ENCODE measurements around the gene CSF3R.
"Not testable (repeated sequence)": the region's sequence is repeated elsewhere in the genome, so short reads cannot be mapped to it uniquely, and the experiment has no call there.

Gene CSF3R

DNA sequence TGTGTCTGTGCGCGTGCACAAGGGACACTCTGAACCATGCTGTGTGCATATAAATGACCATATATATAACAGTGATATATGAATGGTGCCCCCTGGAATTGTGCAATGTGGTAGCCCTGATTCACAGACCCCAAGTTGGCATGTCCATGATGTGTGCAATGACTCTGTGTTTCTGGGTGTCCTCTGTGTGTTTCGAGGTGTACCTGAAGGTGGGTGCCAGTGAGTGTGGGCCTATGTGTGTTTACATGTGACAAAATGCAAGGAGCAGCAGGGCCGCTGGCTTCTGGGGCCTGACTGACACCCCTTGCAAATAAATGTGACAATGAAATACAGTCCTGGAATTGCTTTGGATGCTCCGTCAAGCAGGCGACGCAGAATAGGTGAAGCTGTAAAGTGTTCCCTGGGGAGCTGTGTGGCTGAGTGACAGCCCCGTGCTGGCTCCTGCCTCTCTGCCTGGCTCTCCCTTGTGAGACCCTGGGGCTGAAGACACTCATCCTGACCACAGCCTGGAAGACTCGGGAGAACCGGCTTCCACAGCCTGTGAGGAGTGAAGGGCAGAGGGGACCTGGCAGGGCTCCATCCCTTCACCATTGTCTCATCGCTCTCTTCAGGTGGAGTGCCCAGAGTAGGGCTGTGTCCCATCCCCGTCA lies 38.2 kb upstream of the CSF3R start:
- Mint-ChIP-seq H3K4me1 (no peaks in the 10 kb centered on the region), H3K9me3 (no peaks in the 10 kb centered on the region), H3K4me3 (no peak overlapping the region), H3K36me3 (ENCODE audit: insufficient read depth) (no peaks in the 10 kb centered on the region), H3K27me3 (no peaks in the 10 kb centered on the region), H3K27ac (ENCODE audit: low read depth) (no peak overlapping the region)
- DNase-seq (ENCODE audit: low spot score in 2 of 2) (no peak), ATAC-seq (replicated peaks; ENCODE audit: extremely low read depth, poor library complexity, severe bottlenecking) (no peak)

DNA sequence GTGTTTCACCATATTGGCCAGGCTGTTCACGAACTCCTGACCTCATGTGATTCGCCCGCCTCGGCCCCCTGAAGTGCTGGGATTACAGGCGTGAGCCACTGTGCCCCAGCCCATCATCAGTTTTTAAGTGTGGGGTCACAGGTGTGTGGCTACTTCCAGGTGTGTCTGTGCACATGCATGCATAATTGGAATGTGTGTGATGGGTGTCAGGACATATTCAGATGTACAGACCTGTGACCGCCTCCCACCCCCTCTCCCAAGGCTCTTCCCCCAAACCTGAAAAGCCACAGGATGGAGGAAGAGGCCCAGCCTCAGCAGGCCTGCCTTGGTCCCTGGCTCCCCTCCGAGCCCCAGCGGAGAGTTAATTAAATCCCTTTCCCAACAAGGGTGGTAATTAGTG lies 37.3 kb upstream of the CSF3R start:
- H3K27ac Mint-ChIP-seq (ENCODE audit: low read depth), result no peak overlapping the region
- no peaks in the 10 kb centered on the region for H3K4me1 Mint-ChIP-seq
- ATAC-seq (replicated peaks; ENCODE audit: extremely low read depth, poor library complexity, severe bottlenecking), result no peak

DNA sequence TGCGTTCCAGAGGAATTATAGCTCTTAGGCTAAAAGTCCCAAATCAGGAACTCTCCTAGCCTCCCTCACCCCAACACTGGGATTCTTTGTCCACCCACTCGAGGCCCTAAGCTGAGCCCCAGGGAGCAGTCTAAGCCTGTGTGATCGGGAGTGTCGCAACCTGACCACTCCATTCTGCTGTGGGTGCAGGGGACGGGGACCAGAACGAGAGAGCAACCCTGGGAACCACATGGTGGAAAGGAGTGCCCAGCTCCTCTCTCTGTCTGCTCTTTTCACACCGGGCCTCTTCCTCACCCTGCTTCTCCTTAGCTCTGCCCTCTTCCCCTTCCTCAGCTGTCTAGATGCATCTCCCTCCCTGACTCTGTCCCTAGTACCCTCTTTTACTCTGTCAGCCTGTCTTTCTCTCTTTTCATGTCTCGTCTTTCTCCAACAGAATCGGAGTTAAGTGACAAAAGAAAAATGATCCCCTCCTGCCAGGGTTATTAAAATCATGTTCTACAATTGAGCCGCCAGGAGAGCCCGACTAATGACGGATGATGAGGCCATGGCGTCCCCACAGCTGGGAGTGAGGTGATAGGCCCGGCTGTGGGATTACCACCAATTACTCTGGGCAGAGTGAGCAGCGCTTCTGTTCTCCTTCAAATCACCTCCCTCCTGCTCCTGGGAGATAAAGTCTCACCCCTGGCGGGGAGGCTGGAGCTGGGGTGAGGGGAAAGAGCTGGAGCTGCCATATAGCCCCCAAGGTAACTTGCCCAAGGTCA lies 34.5 kb upstream of the CSF3R start:
- Mint-ChIP-seq H3K4me1 (no peaks in the 10 kb centered on the region), H3K27me3 (peaks cover 19% of the 10 kb centered on the region), H3K4me3 (no peak overlapping the region), H3K36me3 (ENCODE audit: insufficient read depth) (peaks cover 2% of the 10 kb centered on the region), H3K27ac (ENCODE audit: low read depth) (no peak overlapping the region), H3K9me3 (no peaks in the 10 kb centered on the region)
- ATAC-seq (replicated peaks; ENCODE audit: extremely low read depth, poor library complexity, severe bottlenecking) (no peak), DNase-seq (ENCODE audit: low spot score in 2 of 2) (no peak)

More for the DNA sequence above, 37.3 kb upstream of the CSF3R start:
- no peaks in the 10 kb centered on the region for H3K9me3 Mint-ChIP-seq
- DNase-seq (ENCODE audit: low spot score in 2 of 2), result no peak
- H3K27me3 Mint-ChIP-seq, result peaks cover 1% of the 10 kb centered on the region
- H3K36me3 Mint-ChIP-seq (ENCODE audit: insufficient read depth), result no peaks in the 10 kb centered on the region
- no peak overlapping the region for H3K4me3 Mint-ChIP-seq

DNA sequence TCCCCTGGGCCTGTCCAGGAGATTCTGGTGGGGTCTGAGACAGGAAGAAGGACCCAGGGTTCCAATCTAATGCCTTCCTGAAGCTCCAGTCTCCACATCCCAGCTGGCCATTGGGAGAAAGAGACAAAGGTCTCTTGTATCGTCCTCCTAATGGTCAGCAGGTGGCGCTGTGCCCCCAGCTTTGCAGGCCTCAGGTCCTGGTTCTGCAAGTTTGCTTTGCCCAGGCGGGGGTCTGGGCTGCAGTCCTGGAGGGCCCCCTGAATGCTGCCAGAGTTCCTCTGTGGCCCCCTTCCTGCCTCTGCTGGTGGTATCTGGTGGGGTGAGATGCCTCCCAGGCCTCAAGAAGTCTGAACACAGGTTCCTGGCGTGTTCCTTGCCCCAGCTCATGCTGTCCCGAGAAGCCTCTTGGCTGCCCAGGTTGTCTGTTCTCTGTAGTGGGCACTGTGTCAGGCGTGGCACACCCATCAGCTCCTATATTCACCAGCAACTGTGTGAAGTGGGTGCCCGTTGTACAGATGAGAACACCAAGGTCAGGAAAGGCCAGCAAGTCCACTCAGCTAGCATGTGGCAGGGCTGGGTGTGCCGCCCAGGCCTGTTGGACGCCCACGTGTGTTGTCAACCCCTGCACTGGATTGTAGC lies 33.8 kb upstream of the CSF3R start:
- peaks cover 2% of the 10 kb centered on the region for H3K36me3 Mint-ChIP-seq (ENCODE audit: insufficient read depth)
- H3K9me3 Mint-ChIP-seq, result no peaks in the 10 kb centered on the region
- H3K4me1 Mint-ChIP-seq, result no peaks in the 10 kb centered on the region
- no peak overlapping the region for H3K27ac Mint-ChIP-seq (ENCODE audit: low read depth)
- ATAC-seq (replicated peaks; ENCODE audit: extremely low read depth, poor library complexity, severe bottlenecking) (no peak), DNase-seq (ENCODE audit: low spot score in 2 of 2) (no peak)
- H3K4me3 Mint-ChIP-seq, result no peak overlapping the region
- H3K27me3 Mint-ChIP-seq, result peaks cover 19% of the 10 kb centered on the region

DNA sequence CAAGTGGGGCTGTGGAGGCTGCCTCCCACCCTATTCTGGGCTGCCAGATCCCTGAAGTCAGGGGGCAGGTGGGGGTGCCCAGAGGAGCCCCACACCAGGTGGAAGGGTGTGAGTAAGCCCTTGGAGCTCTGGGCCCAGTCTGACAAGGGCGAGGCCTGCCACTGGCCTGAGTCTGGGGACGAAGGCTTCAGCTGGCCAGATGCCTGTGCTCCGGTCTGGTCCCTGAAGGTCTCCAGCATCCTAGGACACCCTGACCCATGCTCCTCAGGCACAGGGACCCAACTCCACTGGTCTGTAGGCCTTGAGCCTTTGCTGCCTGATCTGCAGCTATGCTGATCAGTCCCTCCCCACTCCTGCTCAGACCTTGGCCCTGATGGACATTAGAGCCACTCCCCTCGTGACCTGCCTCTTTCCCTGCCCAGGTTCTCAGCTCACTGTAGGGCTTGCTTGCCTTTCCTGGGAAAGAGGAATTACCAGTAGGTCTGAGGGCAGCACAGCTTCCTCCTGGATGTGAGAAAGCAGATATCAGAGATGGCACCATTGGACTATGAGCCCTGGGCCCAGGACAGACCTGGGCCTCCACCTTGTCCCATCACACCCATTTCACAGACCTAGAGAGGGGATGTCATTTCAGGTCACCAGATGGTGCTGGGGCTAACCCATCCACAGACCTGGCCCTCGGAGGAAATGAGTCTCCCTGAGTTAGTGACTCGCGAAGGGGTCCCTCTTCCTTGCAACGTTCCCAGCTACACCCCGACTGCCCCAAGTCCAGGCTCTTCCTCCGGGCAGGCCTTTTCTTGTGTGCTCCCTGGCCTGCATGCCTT lies 32.8 kb upstream of the CSF3R start:
- H3K9me3 Mint-ChIP-seq, result no peaks in the 10 kb centered on the region
- peaks cover 19% of the 10 kb centered on the region for H3K27me3 Mint-ChIP-seq
- no peak overlapping the region for H3K4me3 Mint-ChIP-seq
- peaks cover 2% of the 10 kb centered on the region for H3K36me3 Mint-ChIP-seq (ENCODE audit: insufficient read depth)
- no peak for DNase-seq (ENCODE audit: low spot score in 2 of 2)
- no peak overlapping the region for H3K27ac Mint-ChIP-seq (ENCODE audit: low read depth)
- H3K4me1 Mint-ChIP-seq, result no peaks in the 10 kb centered on the region
- ATAC-seq (replicated peaks; ENCODE audit: extremely low read depth, poor library complexity, severe bottlenecking), result no peak

DNA sequence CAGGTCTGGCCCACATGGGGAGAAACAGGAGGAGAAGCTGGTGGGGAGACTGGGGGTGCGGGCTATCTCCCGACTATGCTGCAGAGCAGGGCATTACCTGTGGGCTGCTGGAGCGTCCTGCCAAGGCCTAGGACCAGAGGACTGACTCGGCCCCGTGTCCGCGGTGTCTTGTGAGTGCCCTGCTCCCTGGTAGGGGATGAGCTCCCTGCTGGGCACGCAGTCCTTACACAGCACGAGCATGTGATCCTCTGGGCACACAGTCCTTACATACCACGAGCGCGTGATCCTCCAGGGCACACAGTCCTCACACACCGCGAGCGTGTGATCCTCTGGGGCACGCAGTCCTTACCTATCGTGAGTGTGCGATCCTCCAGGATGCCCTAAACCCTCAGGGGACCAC lies 31.8 kb upstream of the CSF3R start:
- H3K9me3 Mint-ChIP-seq, result no peaks in the 10 kb centered on the region
- no peak overlapping the region for H3K27ac Mint-ChIP-seq (ENCODE audit: low read depth)
- no peak for ATAC-seq (replicated peaks; ENCODE audit: extremely low read depth, poor library complexity, severe bottlenecking)
- peaks cover 24% of the 10 kb centered on the region for H3K27me3 Mint-ChIP-seq
- DNase-seq (ENCODE audit: low spot score in 2 of 2), result no peak
- no peaks in the 10 kb centered on the region for H3K4me1 Mint-ChIP-seq
- no peak overlapping the region for H3K4me3 Mint-ChIP-seq
- peaks cover 2% of the 10 kb centered on the region for H3K36me3 Mint-ChIP-seq (ENCODE audit: insufficient read depth)

DNA sequence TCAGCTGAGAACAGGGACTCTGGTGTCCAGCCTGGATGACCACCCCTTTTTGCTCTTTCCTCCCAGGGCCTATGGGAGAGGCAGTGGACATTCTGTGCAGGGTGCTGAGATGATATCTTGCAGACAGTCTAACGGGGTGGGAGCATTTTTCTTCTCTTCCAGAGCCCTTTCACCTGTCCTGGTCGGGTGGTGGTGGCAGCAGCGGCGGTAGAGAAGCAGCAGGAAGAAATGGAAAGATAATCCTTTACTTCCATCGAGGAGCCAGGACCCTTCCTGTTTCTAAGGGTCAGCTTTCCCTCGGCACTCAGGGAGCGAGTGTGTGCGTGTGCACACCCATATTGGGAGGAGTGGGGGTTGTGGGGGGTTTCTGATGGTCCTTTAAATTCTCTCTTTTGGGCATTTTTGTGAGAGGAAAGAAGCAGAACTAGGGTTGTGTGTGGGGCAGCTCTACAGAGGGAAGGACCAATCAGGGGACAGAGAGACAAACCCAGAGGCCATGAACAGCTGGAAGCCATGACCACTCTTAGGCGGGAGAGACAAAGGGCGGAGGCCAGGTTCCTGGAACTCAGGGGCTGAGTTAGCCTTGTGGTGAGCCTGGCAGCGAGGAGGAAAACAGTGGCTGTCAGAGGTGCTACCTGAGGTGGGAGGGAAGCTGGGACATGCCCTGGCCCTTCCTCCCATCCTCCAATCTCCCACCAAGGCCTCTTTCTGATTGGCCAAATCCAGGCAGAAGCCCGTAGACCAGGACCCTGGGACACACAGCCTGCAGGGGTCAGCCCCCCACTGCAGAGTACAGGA lies 31.2 kb upstream of the CSF3R start:
- Mint-ChIP-seq H3K4me3 (no peak overlapping the region), H3K27ac (ENCODE audit: low read depth) (no peak overlapping the region), H3K27me3 (peaks cover 28% of the 10 kb centered on the region), H3K36me3 (ENCODE audit: insufficient read depth) (peaks cover 2% of the 10 kb centered on the region), H3K4me1 (no peaks in the 10 kb centered on the region), H3K9me3 (no peaks in the 10 kb centered on the region)
- ATAC-seq (replicated peaks; ENCODE audit: extremely low read depth, poor library complexity, severe bottlenecking) (no peak), DNase-seq (ENCODE audit: low spot score in 2 of 2) (no peak)

DNA sequence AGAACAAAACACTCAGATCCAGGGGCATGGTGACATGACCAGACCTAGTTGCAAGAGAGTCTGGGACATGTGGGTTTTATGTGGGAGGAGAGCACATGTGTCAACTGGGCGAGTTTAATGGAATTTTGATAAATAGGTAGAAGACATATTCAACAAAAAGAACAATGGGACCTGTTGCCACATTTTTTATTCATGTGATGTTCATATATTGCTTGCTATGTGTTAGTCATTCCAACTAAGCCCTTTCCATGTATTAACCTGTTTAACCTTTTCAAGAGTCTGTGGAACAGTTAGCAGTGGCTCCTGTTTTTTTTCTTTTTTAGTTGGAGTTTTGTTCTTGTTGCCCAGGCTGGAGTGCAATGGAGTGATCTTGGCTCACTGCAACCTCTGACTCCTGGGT lies 30.1 kb upstream of the CSF3R start:
- no peak overlapping the region for H3K27ac Mint-ChIP-seq (ENCODE audit: low read depth)
- ATAC-seq (replicated peaks; ENCODE audit: extremely low read depth, poor library complexity, severe bottlenecking) (no peak), DNase-seq (ENCODE audit: low spot score in 2 of 2) (no peak)

DNA sequence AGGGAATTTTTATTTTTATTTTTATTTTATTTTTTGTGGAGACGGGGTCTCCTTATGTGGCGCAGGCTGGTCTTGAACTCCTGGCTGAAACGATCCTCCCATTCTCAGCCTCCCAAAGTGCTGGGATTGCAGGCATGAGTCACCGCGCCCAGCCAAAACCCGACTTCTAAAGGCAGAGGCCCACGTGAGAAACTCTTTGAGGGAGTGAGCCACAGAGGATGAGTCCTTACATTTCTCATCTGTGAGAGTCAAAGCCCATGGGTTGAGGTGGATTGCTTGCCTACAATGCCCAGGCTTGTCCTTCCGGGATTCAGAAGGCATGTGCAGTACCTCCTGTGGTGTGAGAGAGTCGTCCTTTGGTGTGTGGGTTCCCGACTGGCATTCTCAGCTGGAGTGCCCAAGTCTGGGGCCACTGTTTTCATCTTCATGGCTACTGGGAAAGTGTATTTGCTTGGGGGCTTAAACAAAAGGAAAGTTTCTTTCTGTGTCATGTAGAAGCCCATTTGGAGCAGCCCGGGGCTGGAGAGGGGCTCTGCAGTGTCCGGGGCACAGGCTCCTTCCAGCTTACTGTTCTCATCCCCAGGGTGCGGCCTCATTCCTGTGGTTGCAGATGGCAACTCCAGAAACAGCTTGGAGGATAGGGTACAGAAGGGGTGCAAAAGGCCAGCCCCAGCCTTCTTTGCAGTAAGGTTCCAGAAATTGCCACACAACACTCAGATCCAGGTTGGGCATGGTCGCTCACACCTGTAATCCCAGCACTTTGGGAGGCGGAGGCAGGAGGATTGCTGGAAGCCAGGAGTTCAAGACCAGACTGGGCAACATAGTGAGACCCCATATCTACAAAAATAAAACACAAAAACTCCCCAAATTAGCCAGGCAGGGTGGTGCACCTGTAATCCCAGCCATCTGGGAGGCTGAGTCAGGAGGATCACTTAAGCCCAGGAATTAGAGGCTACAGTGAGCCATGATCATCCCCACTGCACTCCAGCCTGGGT lies 29.4 kb upstream of the CSF3R start:
- peaks cover 2% of the 10 kb centered on the region for H3K36me3 Mint-ChIP-seq (ENCODE audit: insufficient read depth)
- ATAC-seq (replicated peaks; ENCODE audit: extremely low read depth, poor library complexity, severe bottlenecking) (no peak), DNase-seq (ENCODE audit: low spot score in 2 of 2) (no peak)
- no peaks in the 10 kb centered on the region for H3K9me3 Mint-ChIP-seq
- H3K4me1 Mint-ChIP-seq, result no peaks in the 10 kb centered on the region
- H3K4me3 Mint-ChIP-seq, result no peak overlapping the region
- peaks cover 46% of the 10 kb centered on the region for H3K27me3 Mint-ChIP-seq
- H3K27ac Mint-ChIP-seq (ENCODE audit: low read depth), result no peak overlapping the region

More for the DNA sequence above, 30.1 kb upstream of the CSF3R start:
- peaks cover 2% of the 10 kb centered on the region for H3K36me3 Mint-ChIP-seq (ENCODE audit: insufficient read depth)
- no peaks in the 10 kb centered on the region for H3K9me3 Mint-ChIP-seq
- no peaks in the 10 kb centered on the region for H3K4me1 Mint-ChIP-seq
- H3K27me3 Mint-ChIP-seq, result peaks cover 39% of the 10 kb centered on the region
- no peak overlapping the region for H3K4me3 Mint-ChIP-seq

DNA sequence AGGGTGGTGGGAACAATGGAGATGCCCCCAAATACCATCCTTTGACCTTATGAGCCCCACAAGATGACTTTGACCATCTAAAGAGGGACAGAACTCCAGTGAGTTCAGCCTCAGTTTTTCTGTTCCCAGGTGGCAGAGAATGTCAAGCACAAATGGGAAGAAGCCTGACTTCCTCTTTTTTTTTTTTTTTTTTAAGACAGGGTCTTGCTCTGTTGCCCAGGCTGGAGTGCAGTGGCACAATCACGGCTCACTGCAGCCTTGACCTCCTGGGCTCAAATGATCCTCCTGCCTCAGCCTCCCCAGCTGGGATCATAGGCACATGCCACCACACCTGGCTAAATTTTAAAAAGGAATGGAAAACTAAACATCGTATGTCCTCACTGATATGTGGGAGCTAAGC lies 28.5 kb upstream of the CSF3R start:
- H3K36me3 Mint-ChIP-seq (ENCODE audit: insufficient read depth); DNase-seq (ENCODE audit: low spot score in 2 of 2); H3K4me1 Mint-ChIP-seq; H3K9me3 Mint-ChIP-seq; H3K4me3 Mint-ChIP-seq; H3K27ac Mint-ChIP-seq (ENCODE audit: low read depth); ATAC-seq (replicated peaks; ENCODE audit: extremely low read depth, poor library complexity, severe bottlenecking): not testable (repeated sequence)
- H3K27me3 Mint-ChIP-seq, result peaks cover 55% of the 10 kb centered on the region

DNA sequence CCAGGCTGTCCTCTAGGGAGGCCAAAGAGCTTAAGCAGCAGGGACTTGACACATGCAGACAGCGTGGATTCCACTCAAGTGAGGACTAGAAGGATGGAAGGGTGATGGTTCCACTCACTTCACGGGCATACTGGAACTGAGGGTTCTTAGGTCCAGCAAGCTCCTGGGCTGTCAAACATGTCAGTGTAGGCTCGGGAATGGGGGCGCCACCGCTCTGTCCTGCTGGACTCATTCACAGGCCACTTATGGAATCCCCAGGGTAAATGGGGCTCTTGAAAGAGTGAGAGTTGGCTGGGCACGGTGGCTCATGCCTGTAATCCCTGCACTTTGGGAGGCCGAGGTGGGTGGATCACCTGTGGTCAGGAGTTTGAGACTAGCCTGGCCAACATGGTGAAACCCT lies 27.7 kb upstream of the CSF3R start:
- no peaks in the 10 kb centered on the region for H3K4me1 Mint-ChIP-seq
- H3K27ac Mint-ChIP-seq (ENCODE audit: low read depth), result no peak overlapping the region

More for the DNA sequence above, 27.7 kb upstream of the CSF3R start:
- Mint-ChIP-seq H3K36me3 (ENCODE audit: insufficient read depth) (peaks cover 2% of the 10 kb centered on the region), H3K4me3 (no peak overlapping the region), H3K27me3 (peaks cover 57% of the 10 kb centered on the region), H3K9me3 (no peaks in the 10 kb centered on the region)
- ATAC-seq (replicated peaks; ENCODE audit: extremely low read depth, poor library complexity, severe bottlenecking) (no peak), DNase-seq (ENCODE audit: low spot score in 2 of 2) (no peak)
